ENCODE measurements around the gene SH3RF3.

SH3RF3 gene

GRCh38 chr2:109320195-109320922, 191.4 kb downstream of the SH3RF3 start:
- DNase-seq = no peak

GRCh38 chr2:109321570-109321969, 192.6 kb downstream of the SH3RF3 start:
- no peak for DNase-seq

DNA sequence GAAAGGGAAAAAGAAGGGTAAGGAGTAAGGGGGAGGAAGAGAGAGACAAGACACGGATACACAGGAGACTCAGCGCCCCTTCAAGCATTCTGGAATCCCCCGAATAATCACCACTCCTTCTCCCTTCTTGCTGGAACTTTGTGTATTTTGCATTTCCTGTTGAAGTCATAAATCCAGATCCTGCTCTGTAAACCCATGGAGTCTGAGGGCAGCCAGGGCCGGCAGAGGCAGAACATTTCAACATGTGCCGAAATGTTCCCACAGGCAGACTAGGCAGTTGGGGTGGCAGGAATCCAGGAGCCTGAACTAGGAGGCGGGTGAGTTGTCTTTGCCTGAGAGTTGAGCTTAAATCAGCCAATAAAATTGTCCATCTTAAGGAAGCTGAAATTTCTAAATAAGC, 193.1 kb downstream of the SH3RF3 start:
- DNase-seq = no peak

DNA sequence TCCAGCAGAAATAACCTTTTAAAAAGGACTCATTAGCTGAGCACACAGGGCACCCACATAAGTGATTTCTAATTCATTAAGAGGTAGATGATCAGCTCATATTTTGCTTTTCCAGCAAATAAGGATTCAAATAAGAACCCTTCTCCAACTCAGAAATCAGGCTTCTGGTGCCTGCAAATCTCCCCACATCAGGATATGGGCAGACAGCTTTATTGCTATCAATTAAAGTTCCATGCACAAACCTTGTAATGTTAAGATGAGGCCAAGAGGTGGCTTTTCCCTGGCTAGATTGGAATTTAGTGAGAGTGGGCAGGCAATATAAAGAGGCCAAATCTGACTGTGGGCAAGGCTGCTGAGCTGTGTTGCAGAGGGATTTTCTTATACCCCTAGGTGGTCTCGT, 193.6 kb downstream of the SH3RF3 start:
- no peak for DNase-seq

- DNase-seq = no peak
Observed at GRCh38 chr2:109324861-109325260, 195.9 kb downstream of the SH3RF3 start.

DNA sequence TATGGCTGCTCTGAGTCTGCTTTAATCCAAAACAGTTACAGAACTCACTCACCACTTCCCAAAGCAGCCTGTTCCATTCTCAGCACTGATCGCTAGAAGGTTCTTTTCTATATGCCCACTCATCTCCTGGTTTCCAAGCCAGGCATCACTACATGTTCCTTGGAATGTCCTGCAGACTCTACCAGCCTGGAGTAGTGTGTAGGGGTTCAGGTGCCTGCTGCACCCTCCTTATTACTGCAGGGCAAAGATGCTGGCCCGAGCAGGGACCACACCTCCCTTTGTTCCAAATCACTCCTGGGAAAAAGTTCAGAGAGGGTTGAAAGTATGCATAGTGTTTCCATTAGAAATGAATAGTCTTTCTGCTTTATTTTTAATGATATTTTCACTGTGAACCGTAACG, 196.6 kb downstream of the SH3RF3 start:
- no peak for DNase-seq

DNA sequence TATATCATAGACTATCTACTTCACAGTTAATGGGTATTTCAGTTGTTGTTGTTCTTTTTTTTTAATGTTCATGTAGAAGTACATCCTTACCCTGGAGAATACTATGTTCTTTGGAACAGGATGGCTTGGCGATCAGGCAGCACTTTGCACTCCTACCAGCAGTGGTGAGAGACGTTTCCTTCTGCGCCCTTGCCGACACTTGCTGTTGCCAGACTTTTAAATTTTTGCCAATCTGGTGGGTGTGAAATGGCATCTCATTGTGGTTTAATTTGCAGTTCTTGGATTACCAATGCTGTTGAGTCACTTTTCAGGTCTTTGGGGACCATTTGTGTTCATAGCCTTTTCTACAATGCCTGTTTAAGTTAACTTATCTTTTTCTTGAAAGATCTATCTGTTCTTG, 197.3 kb downstream of the SH3RF3 start:
- DNase-seq = no peak

DNA sequence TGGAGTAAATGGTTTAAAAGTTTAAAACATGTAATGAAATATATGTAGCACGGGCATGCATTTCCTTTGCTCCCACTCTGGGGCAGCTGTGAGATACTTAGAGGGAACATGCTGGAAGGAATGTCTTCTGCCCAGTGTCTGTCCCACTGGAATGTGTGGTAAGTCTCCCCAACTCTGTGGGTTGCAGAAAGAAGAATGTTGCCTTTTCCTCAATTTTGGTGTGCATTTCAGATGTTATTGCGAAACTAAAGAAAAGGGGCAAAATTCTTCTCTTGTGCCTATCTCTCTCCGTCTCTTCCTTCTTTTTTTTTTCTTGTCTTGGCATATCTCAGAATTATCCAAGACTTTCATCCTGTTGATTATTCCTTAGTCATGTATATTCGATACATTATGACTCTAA, 201.1 kb downstream of the SH3RF3 start:
- no peak for DNase-seq

DNA sequence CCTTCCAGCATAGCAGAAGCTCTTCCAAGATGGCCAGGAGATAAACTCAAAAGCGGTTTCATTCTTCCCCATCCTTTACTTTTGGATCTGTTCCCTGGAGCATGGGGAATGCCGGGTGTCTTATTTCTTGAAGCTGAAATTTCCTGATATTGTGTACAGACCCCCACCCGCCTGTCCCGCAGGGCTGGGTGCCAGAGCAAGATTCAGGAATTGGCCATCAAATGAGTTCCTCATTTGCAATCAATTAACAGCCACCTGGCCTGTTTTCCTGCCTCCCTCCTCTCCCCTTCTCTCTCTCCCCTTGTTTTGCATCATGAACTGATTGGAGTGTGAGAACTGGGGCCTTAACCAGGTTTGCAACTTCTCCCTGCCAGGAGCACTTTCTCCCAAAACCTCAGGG, 202.1 kb downstream of the SH3RF3 start:
- DNase-seq = no peak

DNA sequence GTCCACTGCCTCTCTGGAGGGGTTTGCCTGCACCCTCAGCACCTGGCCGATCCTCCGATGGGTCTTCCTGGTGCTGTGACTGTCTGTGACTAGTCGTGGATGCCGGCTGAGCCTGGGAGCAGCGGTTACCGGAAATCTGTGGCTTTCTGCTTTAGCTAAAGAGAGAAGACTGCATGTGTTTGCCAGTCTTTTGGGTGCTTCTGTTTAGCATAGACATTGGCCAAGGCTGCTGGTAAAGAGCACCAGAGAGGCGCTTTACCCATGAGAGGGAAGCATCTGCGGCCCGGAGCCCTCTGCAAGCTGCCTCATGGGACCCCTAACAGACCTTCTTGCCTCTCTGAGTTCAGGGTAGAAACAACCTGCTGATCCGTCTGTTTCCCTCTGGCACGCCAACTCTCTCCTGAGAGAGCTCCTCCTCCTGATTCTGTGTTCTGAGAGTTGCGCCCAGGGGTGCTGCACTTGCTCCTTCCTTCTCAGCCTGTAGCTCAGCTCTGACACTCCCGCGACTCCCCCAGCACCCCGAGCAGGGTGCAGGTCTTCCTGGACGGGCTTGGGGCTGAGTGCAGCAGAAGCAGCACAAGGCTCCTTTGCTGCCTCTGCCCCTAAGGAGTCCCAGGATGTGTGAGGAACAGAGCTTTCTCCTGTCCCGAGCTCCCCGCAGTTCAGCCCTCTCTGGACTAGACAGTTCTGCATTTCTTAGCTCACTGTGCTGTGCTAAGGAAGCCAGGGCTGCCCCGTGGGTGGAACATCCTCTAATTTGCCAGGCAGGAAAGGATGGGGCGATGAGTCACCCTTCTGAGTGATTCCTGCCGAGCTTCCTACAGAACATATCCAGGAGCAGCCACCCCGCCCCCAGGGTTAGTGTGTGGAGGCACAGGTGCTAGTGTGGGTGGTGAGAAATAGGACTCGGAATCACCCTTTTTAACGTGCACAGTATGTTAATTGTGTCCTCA, 203.2 kb downstream of the SH3RF3 start:
- DNase-seq = no peak

DNA sequence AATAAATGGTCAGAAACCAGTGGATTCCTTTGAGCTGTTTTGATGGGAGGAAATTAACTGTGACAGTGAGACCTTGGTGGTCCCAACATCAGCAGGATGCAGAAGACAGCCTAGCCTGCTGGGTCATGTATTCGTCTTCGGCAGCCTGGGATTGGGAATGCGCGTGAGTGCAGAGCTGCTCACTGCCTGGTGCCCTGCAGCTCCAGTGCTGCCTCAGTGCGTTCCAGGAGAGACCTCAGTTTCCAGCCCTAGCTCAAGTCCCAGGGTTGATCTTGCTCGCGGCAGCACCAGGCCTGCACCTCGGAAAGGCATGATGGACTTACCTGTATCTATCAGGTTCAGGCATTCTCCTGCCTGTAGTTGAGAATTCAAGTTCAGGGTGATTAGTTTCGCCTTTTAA, 203.9 kb downstream of the SH3RF3 start:
- DNase-seq = no peak

DNA sequence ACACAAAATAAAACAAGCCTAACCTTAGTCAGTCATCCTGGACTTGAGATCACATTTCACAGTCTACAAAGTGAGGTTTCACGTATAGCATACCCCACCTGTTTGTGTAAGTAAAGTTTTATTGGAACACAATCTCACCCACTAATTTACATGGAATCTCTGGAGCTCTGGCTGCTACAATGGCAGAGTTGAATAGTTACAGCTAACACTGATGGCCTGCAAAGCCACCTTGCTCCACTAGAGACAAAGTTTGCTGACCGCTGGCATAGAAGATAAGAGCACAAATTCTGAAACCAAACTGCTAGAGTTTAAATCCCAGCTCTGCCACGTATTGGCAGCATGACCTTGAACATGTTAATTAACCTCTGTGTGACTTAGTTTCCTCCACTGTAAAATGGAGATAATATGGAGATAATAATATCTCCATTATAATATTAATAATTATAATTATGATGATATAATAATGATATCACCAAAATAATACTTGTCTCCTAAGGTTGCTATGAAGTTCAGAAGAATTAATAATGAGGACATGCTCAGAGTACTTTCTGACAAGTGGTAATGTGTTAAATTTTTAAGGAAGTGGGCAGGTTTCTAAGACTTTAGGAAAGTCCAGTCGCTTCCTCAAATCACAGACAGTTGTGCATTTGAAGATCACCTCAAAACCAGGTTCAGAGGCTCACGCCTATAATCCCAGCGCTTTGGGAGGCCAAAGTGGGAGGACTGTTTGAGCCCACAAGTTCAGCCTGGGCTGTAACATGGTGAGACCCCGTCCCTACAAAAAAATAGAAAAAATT, 204.6 kb downstream of the SH3RF3 start:
- no peak for DNase-seq

DNA sequence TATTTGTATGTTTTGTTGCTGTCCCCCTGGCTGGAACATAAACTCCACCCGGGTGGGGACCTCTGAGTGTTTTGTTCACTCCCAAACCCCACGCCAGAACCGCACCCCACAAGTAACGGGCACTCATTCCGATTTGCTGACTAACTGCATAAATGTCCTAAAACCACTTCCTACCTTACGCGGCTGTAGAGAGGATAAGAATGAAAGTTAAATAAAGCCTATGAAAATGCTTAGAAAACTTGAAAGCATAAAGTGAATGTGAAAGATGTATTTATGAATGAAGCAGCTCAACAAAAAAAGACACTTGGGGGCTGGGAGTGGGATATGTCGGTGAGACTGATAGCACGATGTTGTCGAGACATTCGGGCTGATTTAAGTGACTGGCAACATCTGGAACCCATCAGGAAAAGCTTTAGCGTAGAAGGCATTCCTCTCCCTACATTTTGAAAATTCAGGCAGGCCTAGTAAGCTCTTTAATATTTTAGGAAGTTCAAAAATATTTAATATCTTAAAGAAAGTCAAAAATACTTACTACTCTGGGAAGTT, 206.7 kb downstream of the SH3RF3 start:
- DNase-seq = no peak

- DNase-seq = no peak
Observed at GRCh38 chr2:109336296-109336695, 207.3 kb downstream of the SH3RF3 start.

GRCh38 chr2:109337221-109337620, 208.2 kb downstream of the SH3RF3 start:
- no peak for DNase-seq

DNA sequence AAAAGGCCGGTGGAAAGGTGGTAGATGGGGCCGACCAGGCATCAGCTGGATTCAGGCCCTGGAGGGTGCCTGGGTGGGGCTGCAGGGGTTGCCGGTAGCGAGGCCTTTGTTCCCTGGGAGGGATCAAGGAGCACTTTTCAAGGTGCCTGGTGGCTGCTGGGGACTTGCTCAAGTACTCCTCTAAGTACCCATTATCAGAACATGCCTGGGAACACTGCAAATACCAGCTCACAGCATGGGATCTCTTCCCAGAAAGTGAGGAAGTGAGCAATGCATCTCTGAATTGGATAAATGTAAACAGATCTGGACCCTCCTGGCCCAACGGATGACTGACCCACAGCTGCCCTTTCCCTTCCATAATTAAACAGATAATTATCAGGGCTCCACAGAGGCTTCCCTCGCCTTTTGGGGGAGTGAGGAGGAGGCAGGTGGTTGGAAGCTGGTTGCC, 210.5 kb downstream of the SH3RF3 start:
- no peak for DNase-seq

DNA sequence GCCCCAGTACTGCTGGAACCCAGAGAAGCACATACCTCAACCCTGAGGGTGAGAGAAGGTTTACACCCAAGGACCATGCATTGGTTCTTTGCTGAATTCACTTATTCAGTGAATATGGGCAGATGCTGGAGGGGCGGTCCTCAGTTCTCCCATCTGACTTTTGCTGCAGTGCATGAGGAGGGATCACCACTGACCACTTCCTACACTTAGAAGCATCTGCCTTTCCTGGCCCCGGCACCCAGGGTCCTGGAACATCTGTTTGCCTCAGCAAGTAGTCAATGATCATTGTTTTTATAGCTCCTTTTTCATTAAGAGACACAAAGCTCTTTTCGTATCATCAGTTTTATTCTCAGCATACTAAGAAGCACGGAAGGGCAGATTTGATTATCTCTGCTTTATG, 211.4 kb downstream of the SH3RF3 start:
- DNase-seq = no peak

- DNase-seq = no peak
Observed at GRCh38 chr2:109341355-109342255, 212.6 kb downstream of the SH3RF3 start.

DNA sequence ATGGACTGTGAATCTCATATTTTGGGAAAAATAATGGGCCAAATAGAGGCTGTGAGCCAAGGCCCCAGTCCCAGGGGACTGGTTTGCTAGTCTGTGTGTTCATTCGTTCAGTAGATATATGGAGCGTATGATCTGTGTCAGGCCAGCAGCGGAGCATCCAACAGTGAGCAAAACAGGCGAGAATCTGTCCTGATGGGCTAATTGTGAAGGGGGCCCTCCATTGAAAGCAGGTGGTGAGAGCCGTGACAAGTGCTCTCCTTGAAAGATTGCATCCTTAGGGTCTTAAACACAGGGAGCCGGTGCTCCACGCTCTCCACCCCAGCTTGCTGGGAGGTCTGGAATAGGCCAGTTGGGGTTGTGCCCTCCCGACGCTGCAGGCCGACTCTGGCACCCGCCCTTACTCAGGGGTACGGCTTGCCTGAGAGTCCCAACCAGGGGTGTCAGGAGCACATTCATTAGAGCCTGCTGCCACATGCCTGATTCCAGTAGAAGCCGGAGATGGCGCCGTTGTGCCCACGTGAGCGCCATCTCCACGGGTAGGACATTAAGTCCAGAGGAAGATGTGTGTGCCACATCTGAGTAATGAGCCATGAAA, 213.3 kb downstream of the SH3RF3 start:
- DNase-seq = no peak

DNA sequence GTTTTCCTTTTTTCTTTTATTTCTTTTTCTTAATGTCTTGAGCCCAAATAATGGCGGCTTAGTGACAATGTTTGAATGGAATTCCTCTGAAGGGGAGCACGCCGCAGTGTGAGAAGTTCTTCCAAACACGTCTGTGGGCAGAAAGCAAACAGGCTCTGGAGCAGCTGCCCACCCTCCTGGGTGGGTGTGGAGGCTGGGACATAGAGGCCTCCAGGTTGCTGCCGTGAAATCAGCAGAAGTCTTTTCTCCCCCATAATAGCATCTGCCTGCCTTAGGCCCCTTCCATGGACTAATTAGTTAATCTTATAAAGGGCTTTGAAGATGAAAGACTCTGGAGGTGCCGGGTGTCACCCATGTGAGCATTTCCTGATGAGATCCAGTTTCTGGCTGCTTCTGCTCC, 213.9 kb downstream of the SH3RF3 start:
- DNase-seq = no peak

DNA sequence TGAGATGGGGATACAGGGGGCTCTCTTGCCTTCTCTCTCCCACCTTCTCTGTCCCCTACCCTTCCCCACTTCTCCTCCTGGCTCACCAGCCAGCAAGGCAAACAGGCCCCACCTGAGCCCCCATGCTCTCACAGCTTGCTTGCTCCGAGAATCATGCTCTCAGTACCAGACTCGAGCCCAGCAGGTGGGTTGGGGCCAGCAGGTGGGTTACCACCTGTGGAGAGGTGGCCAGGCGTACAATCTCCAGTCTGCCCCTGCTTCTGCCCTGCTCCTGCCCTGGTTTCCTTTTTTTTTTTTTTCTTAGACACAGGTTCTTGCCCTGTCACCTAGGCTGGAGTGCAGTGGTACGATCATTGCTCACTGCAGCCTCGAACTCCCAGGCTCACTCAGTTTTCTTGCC, 214.5 kb downstream of the SH3RF3 start:
- DNase-seq = no peak
